ENCODE measurements around the gene ADARB1. TPM values are rescaled to one million over a fixed set of nuclear protein-coding genes. Genes with fewer than 3 reads are reported as not detected.

The ADARB1 gene
- total and polyA plus RNA-seq, 2 of the 8 experiments (the other 6 are each of a cell fraction or from before 2014, with no cell fraction given), result 4.7 to 14.9 TPM

DNA sequence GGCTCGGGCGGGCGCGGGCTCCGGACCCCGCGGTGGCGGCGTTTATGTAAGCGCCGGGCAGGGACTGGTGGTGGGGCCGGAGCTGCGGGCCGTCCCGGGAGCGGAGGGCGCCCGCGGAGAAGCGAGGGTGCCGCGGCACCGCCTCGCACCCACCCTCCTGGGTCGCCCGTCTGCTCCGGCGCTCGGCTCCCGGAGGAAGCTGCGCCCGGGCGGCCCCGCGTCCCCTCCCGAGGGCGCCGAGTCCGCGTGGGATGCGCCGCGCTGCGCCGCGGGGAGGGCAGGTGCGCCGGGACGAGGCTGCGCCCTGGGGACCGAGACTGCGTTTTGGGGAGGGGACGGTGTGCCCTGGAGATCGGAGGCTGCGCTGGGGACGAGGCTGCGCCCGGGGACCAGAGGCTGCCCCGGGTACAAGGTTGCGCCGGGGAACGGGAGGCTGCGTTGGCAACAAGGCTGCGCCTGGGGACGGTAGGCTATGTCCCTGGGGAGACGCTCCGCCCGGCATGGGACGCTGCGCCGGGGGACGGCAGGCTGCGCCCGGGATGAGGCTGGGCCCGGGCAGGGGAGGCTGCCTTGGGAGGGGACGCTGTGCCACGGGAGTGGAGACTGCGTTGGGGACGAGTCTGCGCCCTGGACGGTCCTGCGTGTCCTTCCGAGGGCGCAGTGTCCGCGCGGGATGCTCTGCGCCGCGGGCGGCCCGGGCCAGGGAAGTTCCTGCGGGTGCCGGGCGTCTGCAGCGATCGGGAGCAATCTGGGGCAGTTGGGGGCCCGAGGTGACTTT is 627 bp downstream of the ADARB1 start (continued):
- TF ChIP-seq RBBP5 (IDR thresholded peaks at IDR 0.05; ENCODE audit: borderline replicate concordance, low read depth, low read length), result 0 out of 2 replicates have a peak, but pooled peaks have one; percentile 37
- TF ChIP-seq POLR2A (IDR thresholded peaks at IDR 0.05; ENCODE audit: control extremely low read depth in 1 of 2, low read depth in 2 of 2, low read length in 2 of 2), result no peak
- TF ChIP-seq EP300 (IDR thresholded peaks at IDR 0.05; ENCODE audit: borderline replicate concordance in 1 of 2, low read depth in 2 of 2, low read length in 2 of 2), result no peak
- no peak for TF ChIP-seq MAFK (IDR thresholded peaks at IDR 0.05; ENCODE audit: low read depth, low read length)
- TF ChIP-seq POU5F1 (IDR thresholded peaks at IDR 0.05; ENCODE audit: low read depth, low read length), result no peak
- no peak for TF ChIP-seq GABPA (IDR thresholded peaks at IDR 0.05; ENCODE audit: borderline replicate concordance, insufficient read depth, low read length)

Measured in H1 (cell line).